ENCODE measurements around the gene CPSF4L.
"Not testable (repeated sequence)": the region's sequence is repeated elsewhere in the genome, so short reads cannot be mapped to it uniquely, and the experiment has no call there.

CPSF4L gene, protein sequence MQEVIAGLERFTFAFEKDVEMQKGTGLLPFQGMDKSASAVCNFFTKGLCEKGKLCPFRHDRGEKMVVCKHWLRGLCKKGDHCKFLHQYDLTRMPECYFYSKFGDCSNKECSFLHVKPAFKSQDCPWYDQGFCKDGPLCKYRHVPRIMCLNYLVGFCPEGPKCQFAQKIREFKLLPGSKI

GRCh38 chr17:73261617-73261951 lies at the start of gene CPSF4L:
Gene CPSF4L (minus strand): TSS chr17:73261880. CDS start chr17:73261818, 62 bp downstream.
- no peak for FAIRE-seq

DNA sequence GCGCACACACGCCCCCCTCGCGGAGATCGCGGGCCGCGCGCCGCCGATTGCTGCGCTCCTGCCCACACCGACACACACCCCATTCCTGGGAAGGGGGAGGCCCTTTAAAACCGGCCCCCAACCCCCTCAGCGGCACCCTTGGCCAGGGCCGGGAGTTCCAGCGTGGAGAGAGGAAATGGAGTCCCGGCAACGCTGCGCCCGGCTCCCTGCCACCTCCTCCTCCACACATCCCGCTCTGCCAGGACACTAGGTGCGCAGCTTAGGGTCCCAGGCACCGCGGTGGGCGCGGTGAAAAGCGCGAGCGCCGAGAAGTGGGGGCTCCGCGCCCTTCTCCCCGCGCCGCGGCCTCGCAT lies 49.7 kb upstream of the CPSF4L start:
- FAIRE-seq, result no peak

GRCh38 chr17:73309727-73310596 lies 48.3 kb upstream of the CPSF4L start:
- FAIRE-seq, result no peak

GRCh38 chr17:73308959-73309358 lies 47.3 kb upstream of the CPSF4L start:
- not testable (repeated sequence) for FAIRE-seq

- FAIRE-seq, result no peak
Observed at GRCh38 chr17:73308017-73308823, 46.5 kb upstream of the CPSF4L start.

DNA sequence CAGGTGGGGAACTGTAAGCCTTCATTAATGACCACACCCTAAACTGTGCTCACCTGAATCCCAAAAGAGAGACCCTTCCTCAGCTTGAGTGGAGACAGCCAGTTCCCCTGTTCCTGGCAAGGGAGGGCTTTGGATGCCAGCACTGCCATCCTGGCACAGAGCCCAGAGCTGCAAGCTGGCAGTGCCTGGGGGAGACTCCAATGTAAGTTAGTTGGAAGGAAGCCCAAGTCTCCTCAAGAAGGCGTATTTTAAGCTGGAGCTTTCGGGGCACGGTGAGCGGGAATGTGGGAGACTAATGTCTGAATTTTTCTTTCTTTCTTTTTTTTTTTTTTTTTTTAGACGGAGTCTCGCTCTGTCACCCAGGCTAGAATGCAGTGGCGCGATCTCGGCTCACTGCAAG lies 45.5 kb upstream of the CPSF4L start:
- FAIRE-seq, result no peak

GRCh38 chr17:73305845-73306836 lies 44.5 kb upstream of the CPSF4L start:
- no peak for FAIRE-seq

- no peak for FAIRE-seq
Observed at GRCh38 chr17:73304971-73305812, 43.5 kb upstream of the CPSF4L start.

DNA sequence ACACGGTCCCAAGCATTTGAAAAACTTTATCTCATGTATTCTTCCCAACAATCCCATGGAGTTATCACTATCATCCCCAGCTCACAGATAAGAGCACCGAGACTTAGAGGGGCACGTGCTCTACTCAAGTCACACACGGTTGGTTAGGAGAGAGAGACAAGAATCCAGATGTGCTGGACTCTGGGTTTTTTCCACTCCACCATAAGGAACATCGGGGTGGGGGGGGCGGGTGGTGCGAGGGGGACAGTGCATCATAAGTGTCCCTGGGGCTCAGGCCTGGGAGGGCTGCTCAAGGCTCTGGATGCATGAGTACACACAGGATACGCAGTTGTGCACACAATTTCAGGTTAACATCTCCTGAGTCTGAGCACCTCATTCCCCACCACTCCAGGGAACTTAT lies 42.8 kb upstream of the CPSF4L start:
- FAIRE-seq, result no peak

DNA sequence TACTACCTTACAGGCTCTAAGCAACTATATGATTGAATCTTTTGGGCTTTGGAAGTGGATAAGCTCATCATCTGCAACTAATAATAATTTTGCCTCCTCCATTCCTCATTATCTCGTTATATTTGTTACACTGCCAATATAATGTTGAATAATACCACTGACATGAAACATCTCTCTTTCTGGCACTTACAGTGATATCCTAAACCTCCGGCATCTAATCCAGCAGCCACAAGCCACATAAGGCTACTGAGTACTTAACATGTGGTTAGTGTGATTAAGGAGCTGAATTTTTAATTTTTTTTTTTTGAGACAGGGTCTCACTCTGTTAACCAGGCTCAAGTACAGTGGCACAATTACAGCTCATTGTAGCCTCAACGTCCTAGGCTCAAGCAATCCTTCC lies 40.5 kb upstream of the CPSF4L start:
- no peak for FAIRE-seq

- FAIRE-seq, result no peak
Observed at GRCh38 chr17:73301369-73301768, 39.7 kb upstream of the CPSF4L start.

DNA sequence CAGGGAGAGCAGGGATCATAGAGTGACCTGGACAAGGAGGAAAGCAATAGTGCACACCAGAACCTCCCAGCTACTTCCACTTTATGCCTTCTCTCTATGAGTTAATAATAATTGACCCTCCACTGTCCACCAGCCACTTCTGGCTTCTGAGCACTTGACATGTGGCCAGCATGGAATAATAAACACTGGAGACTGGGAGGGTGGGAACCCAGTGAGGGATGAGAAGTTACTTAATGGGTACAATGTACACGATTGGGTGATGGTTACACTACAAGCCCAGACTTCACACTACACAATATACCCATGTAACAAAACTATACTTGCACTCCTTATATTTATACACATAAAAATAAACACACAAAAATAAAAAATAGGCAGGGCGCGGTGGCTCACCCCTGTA lies 38.7 kb upstream of the CPSF4L start:
- FAIRE-seq, result no peak

GRCh38 chr17:73297934-73298861 lies 36.5 kb upstream of the CPSF4L start:
- FAIRE-seq, result no peak

- FAIRE-seq, result no peak
Observed at GRCh38 chr17:73293480-73293911, 31.8 kb upstream of the CPSF4L start.

- FAIRE-seq, result no peak
Observed at GRCh38 chr17:73293031-73293430, 31.4 kb upstream of the CPSF4L start.

- FAIRE-seq, result no peak
Observed at GRCh38 chr17:73292031-73292531, 30.4 kb upstream of the CPSF4L start.

DNA sequence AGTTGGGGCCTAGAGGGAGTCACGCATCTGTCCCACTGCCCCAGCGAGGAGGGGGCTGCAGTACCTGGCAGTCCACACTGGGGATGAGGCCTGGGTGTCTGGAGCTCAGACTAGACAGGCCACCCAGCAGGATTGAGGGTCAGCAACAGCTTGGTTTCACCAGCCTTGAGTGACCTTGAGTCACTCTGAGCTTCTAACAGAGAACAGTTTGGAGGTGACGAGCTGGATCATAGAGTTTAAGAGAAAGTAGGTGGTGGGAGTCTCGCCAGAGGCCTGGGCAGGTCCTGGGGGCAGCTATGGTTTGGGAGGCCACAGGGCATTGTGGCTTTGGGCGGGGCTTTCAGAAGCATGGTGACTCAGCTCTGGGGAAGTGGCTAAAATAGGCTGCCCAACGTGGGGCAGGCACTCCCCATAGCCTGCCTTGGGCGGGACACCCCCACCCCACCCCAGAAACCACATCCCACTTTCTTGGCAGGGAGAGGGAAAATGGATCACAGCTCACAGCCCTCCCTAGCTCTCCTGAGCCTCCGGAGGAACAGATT lies 29.7 kb upstream of the CPSF4L start:
- FAIRE-seq, result no peak

DNA sequence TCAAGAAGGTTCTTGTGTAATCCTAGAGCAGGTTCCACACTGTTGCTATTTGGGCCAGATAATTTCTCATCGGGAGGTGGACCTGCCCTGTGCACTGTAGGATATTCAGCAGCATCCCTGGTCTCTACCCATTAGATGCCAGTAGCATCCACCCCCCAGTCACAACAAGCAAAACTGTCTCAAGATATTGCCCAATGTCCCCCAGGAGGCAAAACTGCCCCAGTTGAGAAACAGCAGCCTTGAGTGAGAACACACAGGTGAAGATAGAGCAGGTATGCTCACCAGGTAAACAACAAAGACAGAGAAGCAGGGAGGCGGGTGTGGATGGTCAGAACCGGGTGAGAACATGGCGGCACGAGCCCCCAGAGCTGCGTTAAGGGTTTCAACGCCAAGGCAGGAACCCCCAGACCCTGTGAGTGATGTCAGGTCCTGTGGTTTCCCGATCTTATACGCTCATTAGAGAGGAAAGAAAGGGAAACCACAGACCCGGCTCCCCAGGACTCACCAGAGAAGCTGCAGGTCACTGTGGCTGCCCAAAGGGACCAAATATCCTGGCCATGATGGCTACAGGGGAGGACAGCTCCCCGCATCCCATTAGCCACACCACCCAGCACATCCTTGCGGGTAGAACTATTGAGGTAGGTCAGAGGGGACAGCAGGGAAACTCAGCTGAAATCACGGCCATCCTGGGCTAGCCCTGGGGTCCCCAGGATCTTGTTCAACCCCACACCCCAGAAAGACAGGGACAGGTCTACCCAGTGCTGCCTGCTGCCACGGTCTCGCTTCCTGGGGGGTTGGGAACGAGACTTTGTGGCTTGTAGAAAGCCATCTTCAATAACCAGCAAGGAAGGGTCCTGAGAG lies 28.9 kb upstream of the CPSF4L start:
- no peak for FAIRE-seq

All from G401.6 (cell line).